WTC11 (cell line): Measurements from ENCODE around the gene RAC3.

ENCODE experiments used
- CREB1 ChIP-seq: sonication (generic); formaldehyde crosslinking; IDR thresholded peaks from 2 replicates; pipeline ENCODE4 v1.8.0; 2023; ENCODE audit warnings: mild to moderate bottlenecking, missing genetic modification reagents
- SMAD4 ChIP-seq: sonication (generic); formaldehyde crosslinking; IDR thresholded peaks from 2 replicates; pipeline ENCODE4 v1.8.0; 2022; ENCODE audit warnings: mild to moderate bottlenecking, missing genetic modification reagents
- TCF7 ChIP-seq: sonication (generic); formaldehyde crosslinking; IDR thresholded peaks from 2 replicates; pipeline ENCODE4 v1.8.0; 2022; ENCODE audit warnings: mild to moderate bottlenecking, low read depth, missing genetic modification reagents, moderate library complexity
- ZNF232 ChIP-seq: sonication (generic); formaldehyde crosslinking; IDR thresholded peaks from 2 replicates; pipeline ENCODE4 v1.8.0; 2022; ENCODE audit warnings: mild to moderate bottlenecking, missing genetic modification reagents
- TF ChIP-seq, protein P1 (sequence below): fragments of 200-600 bp; IDR thresholded peaks from 2 replicates; pipeline ENCODE4 v1.8.0; 2022; ENCODE audit warnings: antibody characterized with exemption
- TF ChIP-seq, protein P2 (sequence below): sonication (generic); formaldehyde crosslinking; IDR thresholded peaks from 2 replicates; pipeline ENCODE4 v1.8.1; 2023; ENCODE audit warnings: mild to moderate bottlenecking, moderate library complexity, missing genetic modification reagents
- TF ChIP-seq, protein P3 (sequence below): sonication (generic); formaldehyde crosslinking; IDR thresholded peaks from 2 replicates; pipeline ENCODE4 v1.8.0; 2022; ENCODE audit warnings: mild to moderate bottlenecking, missing genetic modification reagents
- TF ChIP-seq, protein P4 (sequence below): sonication (generic); formaldehyde crosslinking; conservative IDR thresholded peaks from 2 replicates; pipeline ENCODE4 v1.8.1; 2022; ENCODE audit warnings: mild to moderate bottlenecking, missing genetic modification reagents

DNA sequence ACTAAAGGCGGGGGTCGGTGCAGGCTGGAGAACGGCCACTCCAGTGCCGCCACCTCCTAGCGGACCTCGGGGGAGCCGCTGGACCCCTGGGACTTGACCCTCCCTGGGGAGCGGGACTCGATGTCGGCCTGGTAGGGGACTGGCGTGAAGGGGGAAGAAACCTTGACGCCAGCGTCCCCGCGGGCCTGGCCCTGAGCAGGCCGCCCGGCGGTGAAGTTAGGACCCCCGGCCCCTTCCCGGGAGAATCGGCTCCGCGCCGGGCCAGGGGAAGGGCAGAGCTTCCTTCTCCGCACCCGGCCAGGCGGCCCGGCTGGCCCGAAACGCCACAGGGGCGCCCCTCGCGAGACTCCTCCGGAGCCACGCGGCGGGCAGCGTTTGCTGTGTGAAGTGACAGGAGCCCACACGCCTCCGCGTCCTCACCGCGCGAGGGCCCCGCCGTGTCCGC, 33.7 kb downstream of the RAC3 start:
- TF ChIP-seq, protein P1, sequence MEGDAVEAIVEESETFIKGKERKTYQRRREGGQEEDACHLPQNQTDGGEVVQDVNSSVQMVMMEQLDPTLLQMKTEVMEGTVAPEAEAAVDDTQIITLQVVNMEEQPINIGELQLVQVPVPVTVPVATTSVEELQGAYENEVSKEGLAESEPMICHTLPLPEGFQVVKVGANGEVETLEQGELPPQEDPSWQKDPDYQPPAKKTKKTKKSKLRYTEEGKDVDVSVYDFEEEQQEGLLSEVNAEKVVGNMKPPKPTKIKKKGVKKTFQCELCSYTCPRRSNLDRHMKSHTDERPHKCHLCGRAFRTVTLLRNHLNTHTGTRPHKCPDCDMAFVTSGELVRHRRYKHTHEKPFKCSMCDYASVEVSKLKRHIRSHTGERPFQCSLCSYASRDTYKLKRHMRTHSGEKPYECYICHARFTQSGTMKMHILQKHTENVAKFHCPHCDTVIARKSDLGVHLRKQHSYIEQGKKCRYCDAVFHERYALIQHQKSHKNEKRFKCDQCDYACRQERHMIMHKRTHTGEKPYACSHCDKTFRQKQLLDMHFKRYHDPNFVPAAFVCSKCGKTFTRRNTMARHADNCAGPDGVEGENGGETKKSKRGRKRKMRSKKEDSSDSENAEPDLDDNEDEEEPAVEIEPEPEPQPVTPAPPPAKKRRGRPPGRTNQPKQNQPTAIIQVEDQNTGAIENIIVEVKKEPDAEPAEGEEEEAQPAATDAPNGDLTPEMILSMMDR, result no peak
- TF ChIP-seq, protein P2, sequence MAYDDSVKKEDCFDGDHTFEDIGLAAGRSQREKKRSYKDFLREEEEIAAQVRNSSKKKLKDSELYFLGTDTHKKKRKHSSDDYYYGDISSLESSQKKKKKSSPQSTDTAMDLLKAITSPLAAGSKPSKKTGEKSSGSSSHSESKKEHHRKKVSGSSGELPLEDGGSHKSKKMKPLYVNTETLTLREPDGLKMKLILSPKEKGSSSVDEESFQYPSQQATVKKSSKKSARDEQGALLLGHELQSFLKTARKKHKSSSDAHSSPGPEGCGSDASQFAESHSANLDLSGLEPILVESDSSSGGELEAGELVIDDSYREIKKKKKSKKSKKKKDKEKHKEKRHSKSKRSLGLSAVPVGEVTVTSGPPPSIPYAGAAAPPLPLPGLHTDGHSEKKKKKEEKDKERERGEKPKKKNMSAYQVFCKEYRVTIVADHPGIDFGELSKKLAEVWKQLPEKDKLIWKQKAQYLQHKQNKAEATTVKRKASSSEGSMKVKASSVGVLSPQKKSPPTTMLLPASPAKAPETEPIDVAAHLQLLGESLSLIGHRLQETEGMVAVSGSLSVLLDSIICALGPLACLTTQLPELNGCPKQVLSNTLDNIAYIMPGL (CRISPR knock-in tag), result 0 out of 2 replicates have a peak, but pooled peaks have one; percentile 11
- no peak for TF ChIP-seq CREB1
- TF ChIP-seq, protein P3, sequence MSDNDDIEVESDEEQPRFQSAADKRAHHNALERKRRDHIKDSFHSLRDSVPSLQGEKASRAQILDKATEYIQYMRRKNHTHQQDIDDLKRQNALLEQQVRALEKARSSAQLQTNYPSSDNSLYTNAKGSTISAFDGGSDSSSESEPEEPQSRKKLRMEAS, result no peak
- TF ChIP-seq ZNF232 (CRISPR knock-in tag), result no peak
- TF ChIP-seq SMAD4 (CRISPR knock-in tag), result no peak
- TF ChIP-seq, protein P4, sequence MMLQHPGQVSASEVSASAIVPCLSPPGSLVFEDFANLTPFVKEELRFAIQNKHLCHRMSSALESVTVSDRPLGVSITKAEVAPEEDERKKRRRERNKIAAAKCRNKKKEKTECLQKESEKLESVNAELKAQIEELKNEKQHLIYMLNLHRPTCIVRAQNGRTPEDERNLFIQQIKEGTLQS (CRISPR knock-in tag), result no peak
- TF ChIP-seq TCF7 (CRISPR knock-in tag), result no peak
